C4-2B (cell line): Measurements from ENCODE around the gene TOMM40L.

ENCODE experiments used
- H3K27ac ChIP-seq: fragments of 450-650 bp; 2 replicates; pipeline ENCODE4 v1.5.1; 2017
- ZFX ChIP-seq: fragments of 450-650 bp; IDR thresholded peaks from 2 replicates; pipeline ENCODE4 v1.6.1; 2017
- TF ChIP-seq, protein P1 (sequence below): fragments of 450-650 bp; conservative IDR thresholded peaks from 2 replicates; pipeline ENCODE4 v1.5.1; 2017; ENCODE audit warnings: mild to moderate bottlenecking

The TOMM40L gene

DNA sequence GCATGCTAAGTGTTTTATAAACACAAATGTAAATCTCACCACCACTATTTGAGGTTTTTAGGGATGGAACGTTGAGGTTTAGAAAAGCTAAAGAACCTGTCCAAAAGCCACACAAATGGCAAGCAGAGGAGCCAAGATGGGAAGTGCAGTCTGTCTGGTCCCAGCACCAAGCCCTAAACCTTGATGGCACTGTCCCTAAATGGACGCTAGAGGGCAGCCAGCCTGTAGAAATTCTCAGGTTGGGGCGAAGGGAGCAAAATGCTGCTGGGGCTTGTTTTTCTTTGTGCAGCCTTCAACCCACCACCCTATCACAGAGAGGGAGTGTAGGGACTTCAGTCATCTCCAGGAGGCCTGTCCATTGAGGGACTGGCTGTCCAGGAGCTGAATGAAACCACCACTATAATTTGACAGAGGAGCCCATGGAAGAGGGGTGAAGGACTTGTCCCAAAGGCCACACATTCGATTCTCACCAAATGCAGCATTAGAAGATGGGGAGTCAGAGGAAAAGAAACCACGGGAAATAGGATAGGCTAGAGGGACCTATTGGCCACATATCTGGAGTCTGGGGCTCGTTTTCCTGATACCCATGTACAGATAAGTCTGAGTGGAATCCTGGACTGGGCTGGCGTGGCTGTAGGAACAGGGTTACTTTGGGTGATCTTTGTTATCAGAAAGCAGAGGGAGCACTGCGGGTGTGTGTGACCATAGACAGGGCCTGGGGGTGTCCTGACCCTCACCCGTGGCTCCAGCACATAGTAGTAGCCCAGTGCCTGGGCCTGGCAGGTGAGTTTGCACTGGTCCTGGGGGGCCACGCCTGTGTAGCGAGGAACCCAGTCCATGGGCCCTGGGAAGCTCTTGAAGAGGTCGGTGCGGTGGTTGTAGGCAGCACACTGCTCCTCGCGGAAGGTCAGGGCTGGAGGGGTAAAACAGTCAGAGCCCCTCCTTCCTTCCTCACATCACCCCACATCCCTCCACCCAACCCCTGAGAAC, 33.1 kb upstream of the TOMM40L start:
- TF ChIP-seq ZFX, result no peak
- TF ChIP-seq, protein P1, sequence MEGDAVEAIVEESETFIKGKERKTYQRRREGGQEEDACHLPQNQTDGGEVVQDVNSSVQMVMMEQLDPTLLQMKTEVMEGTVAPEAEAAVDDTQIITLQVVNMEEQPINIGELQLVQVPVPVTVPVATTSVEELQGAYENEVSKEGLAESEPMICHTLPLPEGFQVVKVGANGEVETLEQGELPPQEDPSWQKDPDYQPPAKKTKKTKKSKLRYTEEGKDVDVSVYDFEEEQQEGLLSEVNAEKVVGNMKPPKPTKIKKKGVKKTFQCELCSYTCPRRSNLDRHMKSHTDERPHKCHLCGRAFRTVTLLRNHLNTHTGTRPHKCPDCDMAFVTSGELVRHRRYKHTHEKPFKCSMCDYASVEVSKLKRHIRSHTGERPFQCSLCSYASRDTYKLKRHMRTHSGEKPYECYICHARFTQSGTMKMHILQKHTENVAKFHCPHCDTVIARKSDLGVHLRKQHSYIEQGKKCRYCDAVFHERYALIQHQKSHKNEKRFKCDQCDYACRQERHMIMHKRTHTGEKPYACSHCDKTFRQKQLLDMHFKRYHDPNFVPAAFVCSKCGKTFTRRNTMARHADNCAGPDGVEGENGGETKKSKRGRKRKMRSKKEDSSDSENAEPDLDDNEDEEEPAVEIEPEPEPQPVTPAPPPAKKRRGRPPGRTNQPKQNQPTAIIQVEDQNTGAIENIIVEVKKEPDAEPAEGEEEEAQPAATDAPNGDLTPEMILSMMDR, result peak; percentile 96
- H3K27ac ChIP-seq, result no peak overlapping the region

GRCh38 chr1:161193561-161194235, 32.2 kb upstream of the TOMM40L start:
- H3K27ac ChIP-seq, result no peak overlapping the region
- TF ChIP-seq, protein P1, result no peak
- no peak for TF ChIP-seq ZFX

GRCh38 chr1:161195171-161195570, 30.7 kb upstream of the TOMM40L start:
- TF ChIP-seq, protein P1, result no peak
- TF ChIP-seq ZFX, result no peak
- no peak overlapping the region for H3K27ac ChIP-seq

DNA sequence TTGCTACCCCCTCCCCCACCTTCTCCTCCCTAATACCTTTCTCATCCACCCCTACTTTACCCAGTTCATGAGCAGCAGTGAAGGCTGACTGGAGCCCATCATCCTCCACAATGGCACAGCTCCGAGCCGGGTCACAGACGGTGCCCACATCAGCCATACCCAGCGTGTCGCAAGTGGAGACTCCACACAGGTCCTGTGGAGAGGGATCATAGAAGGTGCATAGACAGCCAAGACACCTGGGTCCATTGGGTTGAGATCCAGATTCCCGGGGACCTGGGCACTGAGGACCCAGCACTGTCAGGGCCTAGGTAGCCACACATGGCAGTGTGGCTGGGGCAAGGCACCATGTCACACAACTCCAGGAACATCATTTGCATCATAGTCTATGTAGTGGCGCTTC, 29.7 kb upstream of the TOMM40L start:
- no peak overlapping the region for H3K27ac ChIP-seq
- no peak for TF ChIP-seq ZFX
- TF ChIP-seq, protein P1, result no peak

- H3K27ac ChIP-seq, result no peak overlapping the region
- TF ChIP-seq, protein P1, result no peak
- TF ChIP-seq ZFX, result no peak
These were observed 29.1 kb upstream of the TOMM40L start for GRCh38 chr1:161196521-161197451.

DNA sequence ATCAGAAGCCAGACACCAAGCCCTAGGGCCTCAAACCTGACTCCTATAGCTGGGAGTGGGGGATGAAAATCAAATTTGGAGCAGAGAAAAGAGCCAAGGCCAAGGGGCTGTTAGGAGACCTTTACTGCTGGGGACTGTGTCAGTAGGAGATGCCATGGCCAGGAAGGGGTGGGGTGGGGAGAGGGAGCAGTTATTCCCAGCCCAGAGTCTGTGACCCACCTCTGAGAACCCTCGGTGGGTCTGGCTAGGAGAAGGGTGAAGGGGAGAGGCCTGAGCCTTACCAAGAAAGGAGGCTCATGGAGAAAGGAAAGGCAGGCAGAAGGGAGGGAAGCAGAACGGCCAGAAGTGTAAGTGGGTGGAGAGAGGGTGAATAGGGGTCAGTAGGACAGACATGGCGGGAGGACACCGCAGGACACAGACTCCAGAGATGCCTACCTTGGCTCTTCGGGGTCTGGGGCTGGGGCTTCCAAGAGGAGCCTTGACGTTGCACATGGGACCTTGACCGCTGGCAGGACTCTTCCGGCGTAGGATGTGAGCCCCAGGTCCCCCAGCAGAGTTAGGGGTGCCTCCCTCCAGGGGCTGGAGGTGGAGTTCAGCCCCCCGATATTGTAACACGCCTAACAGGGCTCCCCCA, 28.2 kb upstream of the TOMM40L start:
- H3K27ac ChIP-seq, result no peak overlapping the region
- TF ChIP-seq, protein P1, result no peak
- TF ChIP-seq ZFX, result no peak
